Endothelial cell of umbilical vein (primary cell): ENCODE measurements around the gene CDK6.

Experiments
- CTCF ChIP-seq, 2 donors: IDR thresholded peaks; 1 replicate in 1 of 2; 2 replicates in 1 of 2; pipeline ENCODE4 v1.5.1; 2011; ENCODE audit warnings: low read length in 2 of 2, mild to moderate bottlenecking in 2 of 2, moderate library complexity in 2 of 2, control low read depth in 1 of 2, inconsistent platforms in 1 of 2, low read depth in 1 of 2; ENCODE audit not compliant: insufficient read depth in 1 of 2; ENCODE audit errors: extremely low read depth in 1 of 2
- POLR2A ChIP-seq: IDR thresholded peaks from 2 replicates; pipeline ENCODE4 v1.6.1; 2012; ENCODE audit warnings: low read depth, mild to moderate bottlenecking, control low read depth, low read length
- TF ChIP-seq, protein P1 (sequence below): IDR thresholded peaks from 2 replicates; pipeline ENCODE4 v1.6.1; 2011; ENCODE audit not compliant: insufficient read depth, insufficient read length

- no peak for TF ChIP-seq POLR2A
- TF ChIP-seq CTCF (IDR thresholded peaks at IDR 0.05; ENCODE audit: extremely low read depth in 1 of 2, insufficient read depth in 1 of 2, low read depth in 1 of 2, low read length in 2 of 2): no peak
- TF ChIP-seq, protein P1, sequence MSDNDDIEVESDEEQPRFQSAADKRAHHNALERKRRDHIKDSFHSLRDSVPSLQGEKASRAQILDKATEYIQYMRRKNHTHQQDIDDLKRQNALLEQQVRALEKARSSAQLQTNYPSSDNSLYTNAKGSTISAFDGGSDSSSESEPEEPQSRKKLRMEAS: no peak
Measured at GRCh38 chr7:92797284-92797683, 39.1 kb downstream of the CDK6 start.
